Spinal cord (tissue), 10 donors: Measurements from ENCODE around the gene RASGRF2. TPM values are rescaled to one million over a fixed set of nuclear protein-coding genes. Genes with fewer than 3 reads are reported as not detected.

Experiments used
- DNase-seq, 6 donors: peaks; one replicate each; pipeline versions ENCODE4 v3.0.0 to v3.0.0-alpha.2; 2013 to 2015; ENCODE audit warnings: low spot score in 6 of 6, low read depth in 4 of 6
- H3K27ac ChIP-seq: one replicate; pipeline ENCODE4 v1.5.1; 2013; ENCODE audit warnings: low read depth, low read length, control low read depth
- H3K27me3 ChIP-seq: one replicate; pipeline ENCODE4 v1.6.1; 2013; ENCODE audit warnings: low read length; ENCODE audit not compliant: control insufficient read depth, insufficient read depth
- H3K36me3 ChIP-seq: one replicate; pipeline ENCODE4 v1.6.1; 2013; ENCODE audit warnings: low read length; ENCODE audit not compliant: control insufficient read depth, insufficient read depth
- H3K4me1 ChIP-seq: one replicate; pipeline ENCODE4 v1.6.1; 2013; ENCODE audit warnings: low read length; ENCODE audit not compliant: control insufficient read depth, insufficient read depth
- H3K4me3 ChIP-seq: one replicate; pipeline ENCODE4 v1.5.1; 2013; ENCODE audit warnings: low read depth, low read length, control low read depth
- H3K9me3 ChIP-seq: one replicate; pipeline ENCODE4 v1.6.1; 2013; ENCODE audit warnings: low read length; ENCODE audit not compliant: control insufficient read depth, insufficient read depth
- WGBS: methylation state at CpG from one replicate; pipeline ENCODE4 v1.1.5; 2013; ENCODE audit warnings: missing lambda C conversion rate; ENCODE audit not compliant: insufficient coverage; 5-methylcytosine and 5-hydroxymethylcytosine counted together
- polyA plus RNA-seq, 2 donors: library from polyadenylated mRNA; unstranded; fragments of 120-200 nt; gene quantifications; one replicate each; pipeline ENCODE4 v1.2.1, GENCODE V29; 2013; ENCODE audit not compliant: insufficient read length in 2 of 2
- total RNA-seq, 2 donors: library from RNA; depleted of rRNA in 1 of 2; stranded (reverse); fragments of 120-200 nt in 1 of 2; fragments of >200 nt in 1 of 2; gene quantifications; one replicate each; pipeline versions ENCODE4 v1.2.3 to v1.2.4, GENCODE V29; 2013 to 2014
- donor health status: healthy.

RASGRF2 gene
- total and polyA plus RNA-seq, 4 donors: 10.3 to 21.2 (median 14.6) TPM

GRCh38 chr5:81209386-81209785, 249.2 kb downstream of the RASGRF2 start:
- H3K4me1 ChIP-seq: no peaks in the 10 kb centered on the region
- 85% methylated on average over 4 of the region's 5 CpGs for WGBS
- DNase-seq: no peak
- no peaks in the 10 kb centered on the region for H3K9me3 ChIP-seq
- H3K27me3 ChIP-seq: no peaks in the 10 kb centered on the region
- H3K4me3 ChIP-seq: no peak overlapping the region
- peaks cover 3% of the 10 kb centered on the region for H3K36me3 ChIP-seq
- H3K27ac ChIP-seq: no peak overlapping the region

DNA sequence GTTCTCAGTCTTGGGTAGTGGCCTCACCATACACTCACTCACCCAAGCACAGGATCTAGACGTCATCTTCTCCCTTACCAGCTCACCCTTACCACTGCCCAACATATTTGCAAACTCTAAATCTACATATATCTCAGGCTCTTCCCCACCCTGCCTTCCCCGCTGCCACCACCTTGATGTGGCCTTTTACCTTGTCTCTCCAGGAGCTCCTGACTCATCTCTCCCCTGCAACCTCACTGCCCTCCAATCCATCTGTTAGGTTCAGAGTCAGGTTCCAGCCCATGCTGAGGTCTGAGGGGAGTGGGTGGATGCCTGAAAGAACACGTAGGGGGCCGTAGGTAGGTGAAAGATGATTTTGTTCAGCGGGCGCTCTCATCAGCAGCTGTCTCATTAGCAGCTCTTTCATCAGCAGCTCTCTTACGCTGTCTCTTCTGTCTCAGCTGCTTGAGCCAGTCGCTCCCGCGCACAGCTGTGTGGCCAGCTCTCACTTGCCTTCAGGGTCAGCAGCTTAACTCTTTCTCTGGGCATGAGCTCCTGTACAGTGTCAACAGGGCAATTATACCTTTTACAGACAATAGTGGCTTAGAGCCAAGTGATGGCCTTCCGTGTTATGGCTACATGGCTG, 249.8 kb downstream of the RASGRF2 start:
- DNase-seq: no peak
- Histone ChIP-seq H3K4me3 (no peak overlapping the region), H3K27ac (no peak overlapping the region), H3K27me3 (no peaks in the 10 kb centered on the region), H3K9me3 (no peaks in the 10 kb centered on the region), H3K36me3 (peaks cover 3% of the 10 kb centered on the region), H3K4me1 (no peaks in the 10 kb centered on the region)
- WGBS: 76% methylated on average over 9 of the region's 11 CpGs

DNA sequence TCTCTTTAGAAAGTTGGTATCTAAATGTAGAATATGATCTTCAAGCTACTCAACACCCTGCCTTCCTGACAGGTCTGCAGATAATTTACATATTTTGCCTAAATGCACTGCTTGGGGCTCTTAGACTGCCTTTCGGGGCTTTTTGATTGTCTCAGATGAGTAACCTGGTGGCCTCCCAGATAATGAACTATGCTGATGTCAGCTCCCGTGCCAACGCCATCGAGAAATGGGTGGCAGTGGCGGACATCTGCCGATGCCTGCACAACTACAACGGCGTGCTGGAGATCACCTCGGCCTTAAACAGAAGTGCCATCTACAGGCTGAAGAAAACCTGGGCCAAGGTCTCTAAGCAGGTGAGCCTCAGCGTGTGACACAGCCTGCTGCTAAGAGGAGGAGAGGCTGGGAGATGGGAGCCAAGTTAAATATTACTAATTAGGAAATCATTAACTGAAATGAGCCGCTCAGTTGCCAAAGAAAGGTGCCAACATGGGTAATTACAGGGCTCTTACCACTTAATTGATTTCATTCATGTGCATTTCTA, 252.1 kb downstream of the RASGRF2 start:
- no peak overlapping the region for H3K27ac ChIP-seq
- peaks cover 3% of the 10 kb centered on the region for H3K36me3 ChIP-seq
- 74% methylated on average over 10 of the region's 11 CpGs for whole genome bisulfite sequencing
- no peak overlapping the region for H3K4me3 ChIP-seq
- DNase-seq: peak in 2 of 6 donors; percentile 70 to 74
- H3K27me3 ChIP-seq: no peaks in the 10 kb centered on the region
- H3K4me1 ChIP-seq: no peaks in the 10 kb centered on the region
- H3K9me3 ChIP-seq: no peaks in the 10 kb centered on the region

GRCh38 chr5:81213070-81213469, 252.9 kb downstream of the RASGRF2 start:
- Histone ChIP-seq H3K4me3 (no peak overlapping the region), H3K27ac (no peak overlapping the region), H3K36me3 (peaks cover 3% of the 10 kb centered on the region), H3K27me3 (no peaks in the 10 kb centered on the region), H3K9me3 (no peaks in the 10 kb centered on the region), H3K4me1 (no peaks in the 10 kb centered on the region)
- WGBS: 92% methylated on average over 2 of the region's 3 CpGs
- DNase-seq: no peak

GRCh38 chr5:81214848-81215247, 254.7 kb downstream of the RASGRF2 start:
- Histone ChIP-seq H3K27me3 (no peaks in the 10 kb centered on the region), H3K4me1 (no peaks in the 10 kb centered on the region), H3K9me3 (no peaks in the 10 kb centered on the region), H3K4me3 (no peak overlapping the region), H3K36me3 (peaks cover 7% of the 10 kb centered on the region), H3K27ac (no peak overlapping the region)
- no peak for DNase-seq
- 90% methylated on average over 7 of the region's 8 CpGs for WGBS

DNA sequence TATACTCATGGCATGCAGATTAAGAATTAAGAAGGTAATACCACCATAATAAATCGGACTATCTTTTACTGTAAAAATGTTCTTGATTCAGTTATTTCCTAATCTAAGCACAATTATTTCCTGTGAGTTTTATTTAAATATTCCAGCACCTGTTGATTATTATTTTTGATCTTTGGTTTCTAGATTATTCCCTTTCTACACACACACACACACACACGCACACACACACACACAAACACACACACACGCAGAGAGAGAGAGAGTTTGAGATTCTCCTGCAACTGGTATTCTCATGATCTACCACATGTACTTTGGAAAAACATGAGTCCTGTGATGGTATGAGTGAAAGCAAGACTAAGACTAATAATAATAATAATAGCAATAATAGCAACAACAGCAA, 256.0 kb downstream of the RASGRF2 start:
- Histone ChIP-seq H3K36me3 (peaks cover 7% of the 10 kb centered on the region), H3K4me1 (no peaks in the 10 kb centered on the region), H3K27ac (no peak overlapping the region), H3K27me3 (no peaks in the 10 kb centered on the region), H3K9me3 (no peaks in the 10 kb centered on the region), H3K4me3 (no peak overlapping the region)
- no CpG with 5 or more reads among the region's 3 CpGs for WGBS
- no peak for DNase-seq

DNA sequence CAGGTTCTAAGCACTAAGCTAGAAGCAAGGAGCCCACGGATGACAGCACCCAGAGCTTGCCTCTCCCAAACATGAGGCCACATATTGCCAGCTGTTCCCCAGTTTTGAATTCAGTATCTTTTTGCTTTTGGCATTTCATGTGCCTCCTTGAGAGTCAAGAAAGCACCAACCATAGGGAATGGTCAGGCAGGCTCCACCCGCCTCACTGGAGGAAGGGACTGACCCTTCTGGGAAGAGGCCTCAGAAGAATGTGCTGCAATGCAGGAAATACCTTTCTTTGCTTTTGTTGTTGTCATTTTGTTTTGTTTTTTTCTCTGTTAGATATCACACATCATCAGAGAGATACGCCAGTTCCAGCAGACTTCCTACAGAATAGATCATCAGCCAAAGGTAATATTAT, 259.2 kb downstream of the RASGRF2 start:
- Histone ChIP-seq H3K4me1 (no peaks in the 10 kb centered on the region), H3K9me3 (no peaks in the 10 kb centered on the region), H3K36me3 (peaks cover 4% of the 10 kb centered on the region), H3K27ac (no peak overlapping the region), H3K27me3 (no peaks in the 10 kb centered on the region), H3K4me3 (no peak overlapping the region)
- DNase-seq: no peak
- WGBS: 100% methylated on average over 1 of the region's 3 CpGs

- H3K9me3 ChIP-seq: no peaks in the 10 kb centered on the region
- no peak for DNase-seq
Measured at GRCh38 chr5:81222285-81222684, 262.1 kb downstream of the RASGRF2 start.

DNA sequence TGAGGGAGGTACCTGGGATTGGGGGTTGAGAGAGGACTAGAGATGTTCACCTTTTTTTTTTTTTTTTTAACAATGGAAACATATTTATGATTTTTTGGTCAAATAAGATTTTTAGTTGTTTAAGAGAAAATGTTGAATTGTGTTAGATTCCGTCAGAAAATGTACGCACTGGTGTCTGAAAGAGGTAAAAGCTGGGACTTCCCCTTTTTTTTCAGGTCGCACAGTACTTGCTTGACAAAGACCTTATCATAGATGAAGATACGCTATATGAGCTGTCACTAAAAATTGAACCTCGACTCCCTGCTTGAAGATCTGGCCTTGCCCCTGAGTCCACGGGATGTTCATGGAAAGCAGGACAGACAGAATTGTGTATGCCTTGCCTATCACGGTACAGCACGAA, 265.3 kb downstream of the RASGRF2 start:
- no peaks in the 10 kb centered on the region for H3K36me3 ChIP-seq
- no peaks in the 10 kb centered on the region for H3K9me3 ChIP-seq
- no peak for DNase-seq
- H3K27ac ChIP-seq: no peak overlapping the region
- H3K27me3 ChIP-seq: no peaks in the 10 kb centered on the region
- 92% methylated on average over 8 of the region's 8 CpGs for WGBS
- H3K4me3 ChIP-seq: no peak overlapping the region
- H3K4me1 ChIP-seq: no peaks in the 10 kb centered on the region

More at GRCh38 chr5:81222285-81222684, 262.1 kb downstream of the RASGRF2 start:
- Histone ChIP-seq H3K27ac (no peak overlapping the region), H3K36me3 (peaks cover 4% of the 10 kb centered on the region), H3K4me1 (no peaks in the 10 kb centered on the region), H3K4me3 (no peak overlapping the region), H3K27me3 (no peaks in the 10 kb centered on the region)

- no peak overlapping the region for H3K4me3 ChIP-seq
- H3K27me3 ChIP-seq: no peaks in the 10 kb centered on the region
- H3K9me3 ChIP-seq: no peaks in the 10 kb centered on the region
- no peaks in the 10 kb centered on the region for H3K4me1 ChIP-seq
- DNase-seq: no peak
- no CpG with 5 or more reads among the region's 2 CpGs for WGBS
- H3K27ac ChIP-seq: no peak overlapping the region
- no peaks in the 10 kb centered on the region for H3K36me3 ChIP-seq
Measured at GRCh38 chr5:81226286-81226685, 266.1 kb downstream of the RASGRF2 start.
